MM.1S (cell line): Measurements from ENCODE around the gene PPP1R14C.

Experiments used
- DNase-seq: peaks from one replicate; pipeline ENCODE4 v3.0.0-alpha.2; 2015
- H2AFZ ChIP-seq: fragments of 300-600 bp; sonication (generic); 2 replicates; pipeline ENCODE4 v1.6.0; 2016; ENCODE audit warnings: antibody characterized with exemption, low read length
- H3F3A ChIP-seq: fragments of 300-600 bp; sonication (generic); 2 replicates; pipeline ENCODE4 v1.6.1; 2016; ENCODE audit warnings: mild to moderate bottlenecking, antibody characterized with exemption, low read length, moderate library complexity, mixed read lengths; ENCODE audit not compliant: insufficient read depth
- H3K27ac ChIP-seq: fragments of 300-600 bp; sonication (generic); 2 replicates; pipeline ENCODE4 v1.5.1; 2016; ENCODE audit warnings: mild to moderate bottlenecking, low read length
- H3K27me3 ChIP-seq: fragments of 300-600 bp; sonication (generic); replicated peaks from 2 replicates; pipeline ENCODE4 v1.6.0; 2016; ENCODE audit warnings: low read length; ENCODE audit not compliant: insufficient read depth
- H3K36me3 ChIP-seq: fragments of 300-600 bp; sonication (generic); replicated peaks from 2 replicates; pipeline ENCODE4 v1.6.1; 2016; ENCODE audit warnings: mild to moderate bottlenecking, low read length, mixed read lengths; ENCODE audit not compliant: insufficient read depth
- H3K4me1 ChIP-seq: fragments of 300-600 bp; sonication (generic); 2 replicates; pipeline ENCODE4 v1.6.1; 2016; ENCODE audit warnings: low read length, mixed read lengths
- H3K4me2 ChIP-seq: fragments of 300-600 bp; sonication (generic); 2 replicates; pipeline ENCODE4 v1.6.0; 2016; ENCODE audit warnings: low read depth, low read length
- H3K4me3 ChIP-seq: fragments of 300-600 bp; sonication (generic); 2 replicates; pipeline ENCODE4 v1.5.1; 2016; ENCODE audit warnings: low read length, mixed read lengths
- H3K79me2 ChIP-seq: fragments of 300-600 bp; sonication (generic); 2 replicates; pipeline ENCODE4 v1.6.1; 2016; ENCODE audit warnings: mixed run types, low read length, mixed read lengths
- H3K9ac ChIP-seq: fragments of 300-600 bp; sonication (generic); 2 replicates; pipeline ENCODE4 v1.6.1; 2016; ENCODE audit warnings: low read length, mixed read lengths
- H3K9me2 ChIP-seq: fragments of 300-600 bp; sonication (generic); replicated peaks from 2 replicates; pipeline ENCODE4 v1.6.1; 2016; ENCODE audit warnings: mild to moderate bottlenecking, low read length, mixed read lengths; ENCODE audit not compliant: insufficient read depth
- H3K9me3 ChIP-seq: fragments of 300-600 bp; sonication (generic); replicated peaks from 2 replicates; pipeline ENCODE4 v1.6.1; 2016; ENCODE audit warnings: mild to moderate bottlenecking, low read length, mixed read lengths; ENCODE audit not compliant: insufficient read depth
- H4K20me1 ChIP-seq: fragments of 300-600 bp; sonication (generic); 2 replicates; pipeline ENCODE4 v1.6.1; 2016; ENCODE audit warnings: mild to moderate bottlenecking, low read length, moderate library complexity, mixed read lengths; ENCODE audit not compliant: insufficient read depth
- EZH2 ChIP-seq: fragments of 300-600 bp; sonication (generic); optimal IDR thresholded peaks from 2 replicates; pipeline ENCODE3; 2017; ENCODE audit warnings: low read depth, mild to moderate bottlenecking, antibody characterized with exemption, low read length, mixed read lengths
- EZH2phosphoT487 ChIP-seq: fragments of 300-600 bp; sonication (generic); IDR thresholded peaks from 2 replicates; pipeline ENCODE4 v1.6.1; 2018; ENCODE audit warnings: antibody characterized with exemption, low read length
- TF ChIP-seq, protein P1 (sequence below): fragments of 300-600 bp; sonication (generic); IDR thresholded peaks from 2 replicates; pipeline ENCODE4 v1.5.1; 2016; ENCODE audit warnings: antibody characterized with exemption, low read length, mixed read lengths

The PPP1R14C gene

DNA sequence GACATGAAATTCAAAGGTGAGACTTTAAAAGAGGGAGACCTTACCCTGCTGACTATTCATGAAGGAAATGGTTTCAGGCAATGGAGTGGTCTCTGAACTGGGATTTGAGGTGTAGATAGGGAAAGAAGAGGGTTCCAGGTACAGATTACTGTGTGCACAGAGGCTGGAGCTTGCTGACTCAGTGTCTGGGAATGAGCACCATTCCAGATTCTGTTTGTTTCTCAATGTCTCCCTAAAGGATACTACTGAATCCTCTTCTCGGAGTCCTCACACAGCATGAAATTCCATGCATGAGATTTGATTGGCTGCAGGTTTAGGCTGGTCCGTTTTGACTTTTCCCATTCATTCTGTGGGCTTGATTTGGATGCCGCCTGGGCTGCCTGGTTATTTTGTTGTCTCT, 49.0 kb downstream of the PPP1R14C start:
- Histone ChIP-seq H3K4me1 (no peaks in the 10 kb centered on the region), H2AFZ (no peak overlapping the region), H3K4me3 (no peak overlapping the region), H3K4me2 (no peak overlapping the region), H3F3A (no peaks in the 10 kb centered on the region), H3K9me3 (no peaks in the 10 kb centered on the region), H3K9me2 (no peaks in the 10 kb centered on the region), H3K79me2 (no peaks in the 10 kb centered on the region), H3K36me3 (no peaks in the 10 kb centered on the region), H3K9ac (no peak overlapping the region), H4K20me1 (no peaks in the 10 kb centered on the region), H3K27me3 (no peaks in the 10 kb centered on the region), H3K27ac (no peak overlapping the region)
- no peak for DNase-seq
- TF ChIP-seq EZH2phosphoT487, result no peak
- no peak for TF ChIP-seq EZH2
- TF ChIP-seq, protein P1, sequence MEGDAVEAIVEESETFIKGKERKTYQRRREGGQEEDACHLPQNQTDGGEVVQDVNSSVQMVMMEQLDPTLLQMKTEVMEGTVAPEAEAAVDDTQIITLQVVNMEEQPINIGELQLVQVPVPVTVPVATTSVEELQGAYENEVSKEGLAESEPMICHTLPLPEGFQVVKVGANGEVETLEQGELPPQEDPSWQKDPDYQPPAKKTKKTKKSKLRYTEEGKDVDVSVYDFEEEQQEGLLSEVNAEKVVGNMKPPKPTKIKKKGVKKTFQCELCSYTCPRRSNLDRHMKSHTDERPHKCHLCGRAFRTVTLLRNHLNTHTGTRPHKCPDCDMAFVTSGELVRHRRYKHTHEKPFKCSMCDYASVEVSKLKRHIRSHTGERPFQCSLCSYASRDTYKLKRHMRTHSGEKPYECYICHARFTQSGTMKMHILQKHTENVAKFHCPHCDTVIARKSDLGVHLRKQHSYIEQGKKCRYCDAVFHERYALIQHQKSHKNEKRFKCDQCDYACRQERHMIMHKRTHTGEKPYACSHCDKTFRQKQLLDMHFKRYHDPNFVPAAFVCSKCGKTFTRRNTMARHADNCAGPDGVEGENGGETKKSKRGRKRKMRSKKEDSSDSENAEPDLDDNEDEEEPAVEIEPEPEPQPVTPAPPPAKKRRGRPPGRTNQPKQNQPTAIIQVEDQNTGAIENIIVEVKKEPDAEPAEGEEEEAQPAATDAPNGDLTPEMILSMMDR, result no peak

DNA sequence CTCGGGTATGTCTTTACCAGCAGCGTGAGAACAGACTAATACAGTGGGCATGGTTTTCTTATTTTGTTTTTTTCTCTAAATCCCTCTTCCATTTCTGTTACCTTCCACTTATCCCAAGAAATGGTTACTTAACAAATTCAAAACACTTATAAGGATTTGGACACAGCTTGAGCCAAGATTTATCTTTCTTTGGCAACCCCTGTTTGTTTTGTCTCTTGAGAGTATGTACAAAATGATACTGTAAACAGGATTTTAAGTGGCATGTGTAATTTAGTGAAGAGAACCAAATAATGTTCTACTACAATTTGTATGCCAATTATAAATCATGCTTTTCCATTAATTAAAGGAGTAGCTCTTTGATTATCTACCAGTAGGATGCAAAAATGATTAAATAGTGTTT, 51.4 kb downstream of the PPP1R14C start:
- no peaks in the 10 kb centered on the region for H3K36me3 ChIP-seq
- H4K20me1 ChIP-seq, result no peaks in the 10 kb centered on the region
- no peaks in the 10 kb centered on the region for H3K79me2 ChIP-seq
- no peaks in the 10 kb centered on the region for H3F3A ChIP-seq
- no peaks in the 10 kb centered on the region for H3K27me3 ChIP-seq
- H3K27ac ChIP-seq, result no peak overlapping the region
- H2AFZ ChIP-seq, result no peak overlapping the region
- H3K9ac ChIP-seq, result no peak overlapping the region
- H3K9me2 ChIP-seq, result no peaks in the 10 kb centered on the region
- no peak overlapping the region for H3K4me3 ChIP-seq
- no peaks in the 10 kb centered on the region for H3K4me1 ChIP-seq
- no peak for TF ChIP-seq EZH2phosphoT487
- TF ChIP-seq, protein P1, result no peak
- TF ChIP-seq EZH2, result no peak
- DNase-seq, result no peak
- no peaks in the 10 kb centered on the region for H3K9me3 ChIP-seq
- no peak overlapping the region for H3K4me2 ChIP-seq

DNA sequence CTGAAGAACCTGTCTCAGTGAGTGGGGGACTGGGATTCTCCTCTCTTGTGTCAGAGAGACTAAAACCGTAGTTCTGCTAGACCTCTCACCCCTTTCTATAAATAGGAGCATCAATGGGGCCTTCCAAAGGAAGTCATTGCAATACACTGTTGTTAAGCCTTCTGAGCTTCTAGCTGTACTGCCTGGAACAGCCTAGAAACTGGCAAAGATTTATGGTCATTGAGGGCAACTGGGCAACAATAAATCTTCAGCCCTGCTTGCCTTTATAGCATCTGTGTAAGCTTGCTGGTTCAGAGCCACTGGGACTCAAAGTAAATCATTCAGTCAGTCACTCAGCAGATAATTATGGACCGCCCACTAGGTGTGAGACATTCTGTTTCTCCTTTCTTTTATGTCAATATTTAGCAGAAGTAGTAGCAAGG, 53.2 kb downstream of the PPP1R14C start:
- Histone ChIP-seq H3K36me3 (no peaks in the 10 kb centered on the region), H2AFZ (no peak overlapping the region), H3K4me2 (no peak overlapping the region), H3F3A (no peaks in the 10 kb centered on the region), H3K9ac (no peak overlapping the region), H4K20me1 (no peaks in the 10 kb centered on the region), H3K9me2 (no peaks in the 10 kb centered on the region), H3K27ac (no peak overlapping the region), H3K27me3 (no peaks in the 10 kb centered on the region), H3K79me2 (no peaks in the 10 kb centered on the region), H3K4me1 (no peaks in the 10 kb centered on the region), H3K4me3 (no peak overlapping the region), H3K9me3 (no peaks in the 10 kb centered on the region)
- TF ChIP-seq EZH2, result no peak
- TF ChIP-seq, protein P1, result no peak
- TF ChIP-seq EZH2phosphoT487, result no peak
- no peak for DNase-seq
